Measurements from ENCODE around the gene FBXO31.

Gene FBXO31

GRCh38 chr16:87352818-87353217 lies 30.8 kb downstream of the FBXO31 start:
- POLR2A ChIA-PET, result no interaction called here
- CTCF ChIA-PET, result no interaction called here
- no peaks in the 10 kb centered on the region for H3K4me1 ChIP-seq (ENCODE audit: control insufficient read depth, insufficient read depth, low read length)
- no peak overlapping the region for H3K4me3 ChIP-seq (ENCODE audit: low read depth, low read length)
- TF ChIP-seq ZNF157 (tag by site-specific recombination; IDR thresholded peaks at IDR 0.05), result no peak
- TF ChIP-seq SCRT2 (tag by site-specific recombination; IDR thresholded peaks at IDR 0.05), result peak; percentile 45; the same call in 1 of the 2 replicates
- H3K36me3 ChIP-seq (ENCODE audit: control insufficient read depth in 2 of 2, insufficient read depth in 1 of 2, low read length in 2 of 2), result peaks cover 0 to 28% of the 10 kb centered on the region in 2 experiments; a peak in 2 of 3 replicates
- H3K9me3 ChIP-seq (ENCODE audit: control insufficient read depth, insufficient read depth, low read depth, low read length), result no peaks in the 10 kb centered on the region
- H3K27ac ChIP-seq (ENCODE audit: extremely low read depth, low read depth, low read length), result no peak overlapping the region

- POLR2A ChIA-PET, result no interaction called here
- Histone ChIP-seq H3K9me3 (ENCODE audit: control insufficient read depth, insufficient read depth, low read depth, low read length) (no peaks in the 10 kb centered on the region), H3K4me1 (ENCODE audit: control insufficient read depth, insufficient read depth, low read length) (no peaks in the 10 kb centered on the region), H3K27ac (ENCODE audit: extremely low read depth, low read depth, low read length) (no peak overlapping the region), H3K36me3 (ENCODE audit: control insufficient read depth in 2 of 2, insufficient read depth in 1 of 2, low read length in 2 of 2) (peaks cover 0 to 26% of the 10 kb centered on the region in 2 experiments; a peak in 2 of 3 replicates), H3K4me3 (ENCODE audit: low read depth, low read length) (no peak overlapping the region)
- CTCF ChIA-PET, result interaction anchor here (0.7 kb wide), 1 partner anchor 505 kb away, joined by 3 read pairs; no protein-coding TSS in a partner anchor
- TF ChIP-seq ZNF558 (tag by site-specific recombination; IDR thresholded peaks at IDR 0.05), result no peak
- no peak for TF ChIP-seq ZNF292 (tag by site-specific recombination; IDR thresholded peaks at IDR 0.05; ENCODE audit: borderline replicate concordance, low read depth)
- TF ChIP-seq ZNF2 (tag by site-specific recombination; IDR thresholded peaks at IDR 0.05), result no peak
- TF ChIP-seq ZNF23 (tag by site-specific recombination; IDR thresholded peaks at IDR 0.05; ENCODE audit: borderline replicate concordance), result no peak
- no peak for TF ChIP-seq ZNF843 (tag by site-specific recombination; IDR thresholded peaks at IDR 0.05)
- TF ChIP-seq ZIC2 (tag by site-specific recombination; IDR thresholded peaks at IDR 0.05), result no peak
- TF ChIP-seq ZNF701 (tag by site-specific recombination; IDR thresholded peaks at IDR 0.05), result no peak
- no peak for TF ChIP-seq ATF2 (tag by site-specific recombination; IDR thresholded peaks at IDR 0.05; ENCODE audit: low read depth)
- no peak for TF ChIP-seq ZNF324 (tag by site-specific recombination; IDR thresholded peaks at IDR 0.05)
- TF ChIP-seq ZNF112 (tag by site-specific recombination; IDR thresholded peaks at IDR 0.05), result no peak
- no peak for TF ChIP-seq BCL11A (tag by site-specific recombination; IDR thresholded peaks at IDR 0.05; ENCODE audit: low read depth)
Measured at GRCh38 chr16:87351320-87351698, 32.3 kb downstream of the FBXO31 start.

- TF ChIP-seq ZNF302 (tag by site-specific recombination; IDR thresholded peaks at IDR 0.05; ENCODE audit: low read depth) (no peak), OSR2 (tag by site-specific recombination; IDR thresholded peaks at IDR 0.05) (no peak)
- Histone ChIP-seq H3K9me3 (ENCODE audit: control insufficient read depth, insufficient read depth, low read depth, low read length) (no peaks in the 10 kb centered on the region), H3K36me3 (ENCODE audit: control insufficient read depth in 2 of 2, insufficient read depth in 1 of 2, low read length in 2 of 2) (peaks cover 0 to 28% of the 10 kb centered on the region in 2 experiments; a peak in 2 of 3 replicates), H3K27ac (ENCODE audit: extremely low read depth, low read depth, low read length) (no peak overlapping the region), H3K4me1 (ENCODE audit: control insufficient read depth, insufficient read depth, low read length) (no peaks in the 10 kb centered on the region), H3K4me3 (ENCODE audit: low read depth, low read length) (no peak overlapping the region)
- CTCF ChIA-PET, result interaction anchor here (0.7 kb wide), 1 partner anchor 504 kb away, joined by 3 read pairs; no protein-coding TSS in a partner anchor
- POLR2A ChIA-PET, result no interaction called here
Measured at GRCh38 chr16:87350681-87351319, 32.8 kb downstream of the FBXO31 start.

GRCh38 chr16:87350031-87350430 lies 33.5 kb downstream of the FBXO31 start:
- CTCF ChIA-PET, result interaction anchor here (0.7 kb wide), 1 partner anchor 52 kb away, joined by 3 read pairs; no protein-coding TSS in a partner anchor
- H3K4me3 ChIP-seq (ENCODE audit: low read depth, low read length), result no peak overlapping the region
- H3K9me3 ChIP-seq (ENCODE audit: control insufficient read depth, insufficient read depth, low read depth, low read length), result no peaks in the 10 kb centered on the region
- POLR2A ChIA-PET, result no interaction called here
- peaks cover 0 to 32% of the 10 kb centered on the region in 2 experiments; a peak in 2 of 3 replicates for H3K36me3 ChIP-seq (ENCODE audit: control insufficient read depth in 2 of 2, insufficient read depth in 1 of 2, low read length in 2 of 2)
- no peaks in the 10 kb centered on the region for H3K4me1 ChIP-seq (ENCODE audit: control insufficient read depth, insufficient read depth, low read length)
- H3K27ac ChIP-seq (ENCODE audit: extremely low read depth, low read depth, low read length), result no peak overlapping the region
- no peak for TF ChIP-seq ZBTB6 (tag by site-specific recombination; IDR thresholded peaks at IDR 0.05)
- TF ChIP-seq ZNF18 (tag by site-specific recombination; IDR thresholded peaks at IDR 0.05), result no peak
- TF ChIP-seq ZSCAN18 (tag by site-specific recombination; IDR thresholded peaks at IDR 0.05), result no peak
- no peak for TF ChIP-seq ZXDB (tag by site-specific recombination; IDR thresholded peaks at IDR 0.05)
- no peak for TF ChIP-seq ZNF394 (tag by site-specific recombination; IDR thresholded peaks at IDR 0.05; ENCODE audit: borderline replicate concordance)
- no peak for TF ChIP-seq ZNF174 (tag by site-specific recombination; IDR thresholded peaks at IDR 0.05)
- TF ChIP-seq ZFHX2 (tag by site-specific recombination; conservative IDR thresholded peaks at IDR 0.05), result no peak
- no peak for TF ChIP-seq ZNF274 (IDR thresholded peaks at IDR 0.05; ENCODE audit: low read length)
- TF ChIP-seq ZNF274 (tag by site-specific recombination; IDR thresholded peaks at IDR 0.05; ENCODE audit: borderline replicate concordance), result no peak
- TF ChIP-seq OSR2 (tag by site-specific recombination; IDR thresholded peaks at IDR 0.05), result no peak

Data from HEK293 (cell line).